ENCODE measurements around the gene BTBD6. TPM values are rescaled to one million over a fixed set of nuclear protein-coding genes. Genes with fewer than 3 reads are reported as not detected.

BTBD6 gene
- total RNA-seq, 1 donor from 2014 or later, result 45.3 TPM

GRCh38 chr14:105255021-105255507 is 6.7 kb downstream of the BTBD6 start:
- Histone ChIP-seq H3K4me3 (no peak overlapping the region), H3K27me3 (ENCODE audit: low read depth) (no peaks in the 10 kb centered on the region), H3K4me1 (peaks cover 26% of the 10 kb centered on the region), H3K36me3 (peaks cover 45% of the 10 kb centered on the region), H3K9me3 (replicated peaks) (no peaks in the 10 kb centered on the region), H3K27ac (replicated peaks) (peak overlapping the region; percentile 64)
- peak; percentile 36 for TF ChIP-seq CTCF (IDR thresholded peaks at IDR 0.05; ENCODE audit: borderline replicate concordance)
- DNase-seq, result peak; percentile 52
- intact Hi-C loops (cut with micrococcal nuclease), result no loop called here

GRCh38 chr14:105256292-105256960 is 8.1 kb downstream of the BTBD6 start:
- no peak for TF ChIP-seq CTCF (IDR thresholded peaks at IDR 0.05; ENCODE audit: borderline replicate concordance)
- Histone ChIP-seq H3K4me3 (no peak overlapping the region), H3K36me3 (peaks cover 32% of the 10 kb centered on the region), H3K27ac (replicated peaks) (no peak overlapping the region), H3K9me3 (replicated peaks) (no peaks in the 10 kb centered on the region), H3K27me3 (ENCODE audit: low read depth) (no peaks in the 10 kb centered on the region), H3K4me1 (peaks cover 26% of the 10 kb centered on the region)
- intact Hi-C loops (cut with micrococcal nuclease), result no loop called here
- DNase-seq, result no peak

- H3K9me3 ChIP-seq (replicated peaks), result no peaks in the 10 kb centered on the region
- no peak for TF ChIP-seq CTCF (IDR thresholded peaks at IDR 0.05; ENCODE audit: borderline replicate concordance)
- no peak for DNase-seq
- peaks cover 37% of the 10 kb centered on the region for H3K4me1 ChIP-seq
- H3K27ac ChIP-seq (replicated peaks), result no peak overlapping the region
- peaks cover 21% of the 10 kb centered on the region for H3K36me3 ChIP-seq
- H3K4me3 ChIP-seq, result no peak overlapping the region
- no peaks in the 10 kb centered on the region for H3K27me3 ChIP-seq (ENCODE audit: low read depth)
- intact Hi-C loops (cut with micrococcal nuclease), result no loop called here
Observed at GRCh38 chr14:105257464-105257863, 9.1 kb downstream of the BTBD6 start.

GRCh38 chr14:105258846-105259245 is 10.5 kb downstream of the BTBD6 start:
- Histone ChIP-seq H3K36me3 (peaks cover 13% of the 10 kb centered on the region), H3K4me3 (no peak overlapping the region), H3K27me3 (ENCODE audit: low read depth) (no peaks in the 10 kb centered on the region), H3K4me1 (peaks cover 37% of the 10 kb centered on the region), H3K9me3 (replicated peaks) (no peaks in the 10 kb centered on the region), H3K27ac (replicated peaks) (no peak overlapping the region)
- DNase-seq, result no peak
- intact Hi-C loops (cut with micrococcal nuclease), result no loop called here
- TF ChIP-seq CTCF (IDR thresholded peaks at IDR 0.05; ENCODE audit: borderline replicate concordance), result no peak

- no peak for TF ChIP-seq CTCF (IDR thresholded peaks at IDR 0.05; ENCODE audit: borderline replicate concordance)
- no peaks in the 10 kb centered on the region for H3K9me3 ChIP-seq (replicated peaks)
- H3K36me3 ChIP-seq, result peaks cover 12% of the 10 kb centered on the region
- no peak overlapping the region for H3K27ac ChIP-seq (replicated peaks)
- intact Hi-C loops (cut with micrococcal nuclease), result no loop called here
- no peaks in the 10 kb centered on the region for H3K27me3 ChIP-seq (ENCODE audit: low read depth)
- DNase-seq, result no peak
- H3K4me1 ChIP-seq, result peaks cover 23% of the 10 kb centered on the region
- H3K4me3 ChIP-seq, result no peak overlapping the region
Observed at GRCh38 chr14:105260959-105261358, 12.6 kb downstream of the BTBD6 start.
